ENCODE results near the gene TVP23C.
"Not testable (repeated sequence)": the region's sequence is repeated elsewhere in the genome, so short reads cannot be mapped to it uniquely, and the experiment has no call there.

Gene TVP23C

GRCh38 chr17:15563375-15563857 is at the start of gene TVP23C:
TVP23C (minus strand) TSS chr17:15563483; CDS start chr17:15563448, 35 bp downstream.
- peak; percentile 50 to 69 for DNase-seq

DNA sequence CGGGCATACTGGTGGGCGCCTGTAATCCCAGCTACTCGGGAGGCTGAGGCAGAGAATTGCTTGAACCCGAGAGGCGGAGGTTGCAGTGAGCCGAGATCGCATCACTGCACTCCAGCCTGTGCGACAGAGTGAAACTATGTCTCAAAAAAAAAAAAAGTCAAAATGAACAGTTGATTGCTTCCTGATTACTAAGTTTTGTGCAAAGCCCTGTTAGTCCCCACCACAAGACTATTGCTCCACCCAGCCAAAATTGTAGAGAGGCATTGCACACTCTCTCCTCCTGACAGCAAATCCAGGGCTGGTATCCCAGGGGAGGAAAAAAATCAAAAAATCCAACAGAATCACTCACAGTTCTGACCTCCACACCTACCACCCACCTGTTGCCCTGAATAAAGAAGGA is 29.7 kb upstream of the TVP23C start:
- not testable (repeated sequence) for DNase-seq

DNA sequence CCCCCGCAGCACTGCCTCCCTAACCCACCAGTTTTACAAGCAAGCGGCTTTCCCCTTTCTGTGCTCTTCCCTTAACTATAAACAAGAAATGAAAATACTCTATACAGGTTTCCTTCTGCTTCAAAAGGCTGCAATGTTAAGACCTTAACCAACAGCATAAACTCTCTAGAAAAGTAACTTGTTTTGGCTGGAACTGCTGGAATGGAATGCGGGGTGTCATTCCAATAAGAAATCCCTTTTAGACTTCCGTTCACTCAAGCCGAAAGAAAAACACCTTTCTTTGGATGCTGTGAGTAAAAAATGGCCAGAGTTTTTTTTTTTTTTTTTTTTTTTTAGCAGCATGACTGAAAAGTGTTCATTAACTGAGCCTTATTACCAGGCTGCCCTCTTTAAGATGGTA is 28.7 kb upstream of the TVP23C start:
- DNase-seq = not testable (repeated sequence)

- not testable (repeated sequence) for DNase-seq
Observed at GRCh38 chr17:15590844-15591243, 27.6 kb upstream of the TVP23C start.

GRCh38 chr17:15589544-15590536 is 26.6 kb upstream of the TVP23C start:
- peak in 1 of 2 donors; percentile 10 for DNase-seq

- DNase-seq = not testable (repeated sequence)
Observed at GRCh38 chr17:15588017-15588416, 24.7 kb upstream of the TVP23C start.

DNA sequence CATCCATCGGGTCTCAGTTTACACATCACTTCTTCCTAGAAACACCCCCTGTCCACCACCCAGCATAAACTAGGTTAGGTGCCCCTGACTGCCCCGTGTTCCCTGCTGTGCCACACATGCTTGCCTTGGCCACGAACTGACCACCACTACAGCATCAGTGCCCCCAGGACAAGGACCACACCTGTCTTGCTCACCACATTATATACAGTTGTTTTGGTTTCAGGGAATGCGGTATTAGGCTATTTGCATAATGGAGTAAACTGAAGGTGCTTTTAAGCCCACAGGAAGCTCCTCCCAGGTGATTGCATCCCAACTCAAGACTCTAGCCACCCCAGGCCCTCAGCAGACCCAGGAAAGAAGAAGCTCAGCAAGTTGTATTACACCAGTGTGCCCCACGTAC is 20.0 kb upstream of the TVP23C start:
- DNase-seq = not testable (repeated sequence)

GRCh38 chr17:15581462-15581861 is 18.2 kb upstream of the TVP23C start:
- DNase-seq = not testable (repeated sequence)

GRCh38 chr17:15576848-15577247 is 13.6 kb upstream of the TVP23C start:
- not testable (repeated sequence) for DNase-seq

DNA sequence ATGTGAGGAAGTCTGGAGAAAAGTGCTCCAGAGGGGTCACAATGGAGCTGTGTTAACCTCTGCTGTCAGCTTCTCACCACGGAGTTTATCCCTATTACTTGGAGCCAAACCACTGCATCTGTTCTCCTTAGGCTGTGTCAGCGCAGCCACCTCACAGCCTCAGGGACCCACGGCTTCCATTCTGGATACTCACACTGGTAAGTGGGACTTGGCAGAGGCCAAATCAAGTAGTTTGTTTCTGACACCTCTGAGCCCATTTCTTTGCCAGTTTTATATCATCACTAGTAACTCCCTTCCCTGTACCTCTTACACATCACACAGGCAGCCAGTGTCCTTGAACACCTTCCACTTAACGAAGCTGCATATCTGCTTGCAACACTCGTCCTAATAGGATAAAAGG is 11.4 kb upstream of the TVP23C start:
- DNase-seq = not testable (repeated sequence)

DNA sequence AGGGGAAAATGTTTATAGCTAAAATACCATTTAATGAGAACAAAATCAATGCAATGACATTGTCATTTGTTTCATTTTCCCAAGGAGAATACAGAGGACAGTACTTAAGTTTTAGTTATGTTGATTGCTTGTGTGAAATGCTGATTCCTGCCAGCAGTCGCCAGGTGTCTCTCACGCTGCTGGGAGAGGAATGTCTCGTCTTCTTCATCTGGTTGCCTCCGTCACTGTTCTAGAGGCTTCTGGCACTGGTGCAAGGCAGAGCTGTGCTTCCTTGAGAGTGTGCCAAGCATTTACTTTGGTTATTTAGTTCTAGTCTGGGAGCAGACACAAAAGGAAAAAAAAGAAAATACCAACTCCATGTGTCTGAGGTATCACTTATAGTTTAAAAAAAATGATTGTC is 10.6 kb upstream of the TVP23C start:
- DNase-seq = not testable (repeated sequence)

DNA sequence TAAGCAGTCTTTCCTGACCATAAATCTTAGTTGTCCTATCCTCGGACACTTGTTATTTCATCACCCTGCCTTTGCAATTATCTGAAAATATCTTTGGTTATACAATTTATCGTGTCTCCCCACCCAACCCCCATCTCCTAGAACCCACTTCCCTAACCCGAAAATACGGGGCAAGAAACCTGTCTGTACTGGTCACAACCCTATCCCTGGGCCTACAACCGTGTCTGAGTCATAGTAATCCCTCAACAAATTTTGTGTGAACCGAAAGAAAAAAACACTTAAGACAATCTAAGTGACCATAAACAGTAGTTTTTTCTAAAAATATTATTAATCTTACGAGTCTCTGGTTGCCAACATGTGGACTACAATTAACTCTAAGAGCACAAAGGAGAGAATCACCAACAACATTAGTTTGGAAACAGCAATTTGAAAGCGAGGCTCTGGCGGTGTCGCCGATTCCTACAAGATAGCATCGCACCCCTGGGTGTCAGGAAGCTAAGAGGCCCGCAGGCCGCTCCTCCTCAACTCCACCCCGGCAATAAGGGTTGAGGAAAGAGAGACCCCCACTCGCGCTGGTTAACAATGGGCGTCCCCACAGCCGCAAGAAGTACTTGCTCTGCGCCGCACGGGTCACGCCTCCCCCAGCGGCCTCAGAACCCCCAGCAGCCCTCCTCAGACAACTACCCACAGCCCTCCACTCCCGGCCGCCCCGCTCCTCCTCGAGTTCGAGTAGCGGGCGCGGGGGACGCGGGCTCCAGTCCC is 489 bp downstream of the TVP23C start:
- DNase-seq = peak in 1 of 2 donors; percentile 5

GRCh38 chr17:15561439-15561838 is 1.8 kb downstream of the TVP23C start:
- DNase-seq = not testable (repeated sequence)

DNA sequence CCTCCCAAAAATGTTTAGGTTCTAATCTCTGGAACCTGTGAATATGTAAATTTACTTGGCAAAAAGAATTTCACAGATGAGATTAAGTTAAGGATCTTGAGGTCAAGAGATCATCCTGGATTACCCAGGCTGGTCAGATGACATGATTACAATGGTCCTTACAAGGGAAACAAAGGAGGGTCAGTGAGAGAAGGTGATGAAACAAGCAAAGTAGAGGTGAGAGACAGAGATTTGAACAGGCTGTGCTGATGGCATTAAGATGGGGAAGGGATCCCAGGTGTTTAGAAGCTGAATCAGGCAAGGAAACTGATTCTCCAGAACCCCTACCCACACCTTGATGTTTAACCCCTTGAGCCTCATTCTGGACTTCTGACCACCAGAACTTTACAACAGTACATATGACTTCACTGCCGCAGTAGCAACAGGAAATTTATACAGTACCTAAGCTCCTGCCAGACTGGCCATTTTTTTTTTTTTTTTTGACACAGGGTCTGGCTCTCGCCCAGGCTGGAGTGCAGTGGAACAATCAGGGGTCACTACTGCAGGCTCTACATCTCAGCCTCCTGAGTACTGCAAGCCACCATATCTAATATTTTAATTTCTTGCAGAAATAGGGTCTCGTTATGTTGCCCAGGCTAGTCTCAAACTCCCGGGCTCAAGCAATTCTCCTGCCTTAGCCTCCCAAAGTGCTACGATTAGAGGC is 4.7 kb downstream of the TVP23C start:
- not testable (repeated sequence) for DNase-seq

DNA sequence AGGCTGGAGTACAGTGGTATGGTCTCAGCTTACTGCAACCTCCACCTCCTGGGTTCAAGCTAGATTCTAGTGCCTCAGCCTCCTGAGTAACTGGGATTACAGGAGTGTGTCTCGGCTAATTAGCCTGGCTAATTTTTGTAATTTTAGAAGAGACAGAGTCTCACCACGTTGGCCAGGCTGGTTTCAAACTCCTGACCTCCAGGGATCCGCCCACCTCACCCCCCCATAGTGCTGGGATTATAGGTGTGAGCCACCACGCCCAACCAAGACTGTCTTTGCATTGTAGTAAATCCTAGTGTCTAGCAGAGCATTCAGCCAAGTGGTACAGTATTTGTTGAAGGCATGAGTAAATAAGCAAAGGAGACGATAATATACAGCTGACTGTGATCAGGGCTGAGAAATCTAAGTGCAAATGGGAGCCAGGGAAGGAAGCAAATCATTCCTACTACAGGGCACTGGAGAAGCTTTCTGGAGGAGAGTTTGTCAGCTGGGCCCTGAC is 5.9 kb downstream of the TVP23C start:
- not testable (repeated sequence) for DNase-seq

GRCh38 chr17:15552932-15553331 is 10.4 kb downstream of the TVP23C start:
- DNase-seq = not testable (repeated sequence)

DNA sequence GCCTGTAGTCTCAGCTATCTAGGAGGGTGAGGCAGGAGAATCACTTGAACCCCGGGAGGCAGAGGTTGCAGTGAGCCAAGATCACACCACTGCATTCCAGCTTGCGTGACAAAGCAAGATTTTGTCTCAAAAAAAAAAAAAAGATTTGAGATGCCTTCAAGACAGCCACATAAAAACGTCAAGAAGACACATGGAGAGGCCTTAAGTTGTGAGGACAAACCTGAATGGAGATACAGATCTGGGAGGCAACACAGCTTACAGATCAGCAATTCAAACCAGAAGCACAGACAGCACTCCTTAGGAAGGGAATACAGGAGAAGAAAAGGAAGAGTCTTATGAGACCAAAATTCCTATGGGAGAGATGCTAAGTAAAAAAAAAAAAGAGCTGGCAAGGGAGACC is 13.7 kb downstream of the TVP23C start:
- not testable (repeated sequence) for DNase-seq

- DNase-seq = not testable (repeated sequence)
Observed at GRCh38 chr17:15546604-15547003, 16.7 kb downstream of the TVP23C start.

GRCh38 chr17:15540371-15541219 is 22.7 kb downstream of the TVP23C start:
- DNase-seq = not testable (repeated sequence)

DNA sequence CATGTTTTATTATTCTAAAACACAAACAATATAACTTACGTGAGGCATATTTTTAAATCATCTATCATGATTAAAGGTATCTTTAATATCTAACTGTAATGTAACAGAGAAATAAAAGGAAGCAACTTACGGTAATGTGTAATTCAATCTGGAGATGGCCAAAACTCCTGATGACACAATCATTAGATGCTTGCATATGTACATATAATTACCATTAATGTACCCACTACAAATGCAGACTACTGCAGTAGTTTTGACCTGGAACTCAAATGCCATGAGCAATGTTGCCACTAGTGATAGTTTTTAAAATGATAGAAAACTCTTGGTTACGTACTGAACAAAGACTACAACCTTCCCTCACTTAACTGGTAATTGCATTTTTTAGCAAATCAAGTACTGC is 30.2 kb downstream of the TVP23C start:
- DNase-seq = not testable (repeated sequence)
